ENCODE results near the gene PRIMA1.

Gene PRIMA1

DNA sequence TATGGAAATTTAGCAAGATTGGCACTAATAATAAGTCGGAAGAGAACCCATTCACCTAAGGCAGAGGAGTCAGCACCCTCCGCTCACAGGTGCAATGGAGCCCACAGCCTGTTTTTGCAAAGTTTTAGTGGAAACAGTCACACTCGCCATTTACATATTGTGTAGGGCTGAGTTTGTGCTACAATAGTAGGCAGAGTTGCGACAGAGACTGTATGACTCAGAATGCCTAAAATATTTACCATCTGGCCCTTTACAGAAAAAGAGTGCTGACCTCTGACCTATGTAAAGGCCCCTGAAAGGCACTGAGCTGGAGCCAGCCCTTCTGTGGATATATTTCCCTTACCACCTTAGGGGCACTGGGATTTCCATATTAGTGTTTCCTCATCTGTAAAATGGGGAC is 79.0 kb downstream of the PRIMA1 start:
- Histone ChIP-seq H3K9me3 (ENCODE audit: control insufficient read depth, low read length) (no peaks in the 10 kb centered on the region), H2AFZ (no peak overlapping the region), H3K27ac (no peak overlapping the region), H3K4me1 (peaks cover 6% of the 10 kb centered on the region), H3K79me2 (no peaks in the 10 kb centered on the region), H3K27me3 (ENCODE audit: control insufficient read depth, insufficient read depth, low read length) (no peaks in the 10 kb centered on the region), H3K9ac (no peak overlapping the region), H3K4me3 (ENCODE audit: low read depth, low read length) (no peak overlapping the region), H3K36me3 (ENCODE audit: control insufficient read depth, insufficient read depth, low read length) (no peaks in the 10 kb centered on the region), H3K4me2 (ENCODE audit: low read length) (no peak overlapping the region)
- TF ChIP-seq CTCF (IDR thresholded peaks at IDR 0.05), result no peak

DNA sequence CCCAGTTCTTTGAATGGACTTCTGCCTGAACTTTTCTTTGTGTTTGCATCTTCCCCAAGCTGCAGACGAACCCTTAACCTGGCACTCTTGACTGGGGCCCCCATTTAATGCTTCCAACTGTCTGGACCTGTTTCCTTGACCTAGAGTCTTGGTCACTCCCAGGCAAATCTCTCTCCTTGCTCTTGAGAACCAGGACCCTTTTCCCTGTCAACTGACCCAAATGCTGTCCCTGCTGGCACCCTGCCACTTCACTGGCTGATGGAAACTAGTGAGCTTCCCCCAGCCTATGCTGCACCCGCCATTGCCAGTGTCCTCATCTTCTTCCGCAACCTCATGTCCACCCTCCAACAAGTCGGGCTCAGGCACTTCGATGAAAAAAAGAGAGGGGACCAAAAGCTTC is 79.5 kb downstream of the PRIMA1 start:
- no peaks in the 10 kb centered on the region for H3K79me2 ChIP-seq
- H3K4me3 ChIP-seq (ENCODE audit: low read depth, low read length), result no peak overlapping the region
- H3K4me2 ChIP-seq (ENCODE audit: low read length), result no peak overlapping the region
- H3K27me3 ChIP-seq (ENCODE audit: control insufficient read depth, insufficient read depth, low read length), result no peaks in the 10 kb centered on the region
- H3K27ac ChIP-seq, result no peak overlapping the region
- no peaks in the 10 kb centered on the region for H3K9me3 ChIP-seq (ENCODE audit: control insufficient read depth, low read length)
- no peaks in the 10 kb centered on the region for H3K36me3 ChIP-seq (ENCODE audit: control insufficient read depth, insufficient read depth, low read length)
- no peak overlapping the region for H3K9ac ChIP-seq
- peaks cover 6% of the 10 kb centered on the region for H3K4me1 ChIP-seq
- no peak overlapping the region for H2AFZ ChIP-seq
- TF ChIP-seq CTCF (IDR thresholded peaks at IDR 0.05), result no peak

GRCh38 chr14:93708311-93708734 is 80.0 kb downstream of the PRIMA1 start:
- Histone ChIP-seq H3K36me3 (ENCODE audit: control insufficient read depth, insufficient read depth, low read length) (no peaks in the 10 kb centered on the region), H3K4me2 (ENCODE audit: low read length) (no peak overlapping the region), H3K27ac (no peak overlapping the region), H3K4me3 (ENCODE audit: low read depth, low read length) (no peak overlapping the region), H3K27me3 (ENCODE audit: control insufficient read depth, insufficient read depth, low read length) (no peaks in the 10 kb centered on the region), H3K9me3 (ENCODE audit: control insufficient read depth, low read length) (no peaks in the 10 kb centered on the region), H3K79me2 (no peaks in the 10 kb centered on the region), H3K4me1 (peaks cover 6% of the 10 kb centered on the region), H3K9ac (no peak overlapping the region), H2AFZ (no peak overlapping the region)
- TF ChIP-seq CTCF (IDR thresholded peaks at IDR 0.05), result no peak

GRCh38 chr14:93707475-93707874 is 80.8 kb downstream of the PRIMA1 start:
- Histone ChIP-seq H3K79me2 (no peaks in the 10 kb centered on the region), H3K36me3 (ENCODE audit: control insufficient read depth, insufficient read depth, low read length) (no peaks in the 10 kb centered on the region), H3K4me3 (ENCODE audit: low read depth, low read length) (no peak overlapping the region), H3K4me1 (peaks cover 2% of the 10 kb centered on the region), H3K9ac (no peak overlapping the region), H3K27me3 (ENCODE audit: control insufficient read depth, insufficient read depth, low read length) (no peaks in the 10 kb centered on the region), H2AFZ (no peak overlapping the region), H3K9me3 (ENCODE audit: control insufficient read depth, low read length) (no peaks in the 10 kb centered on the region), H3K4me2 (ENCODE audit: low read length) (no peak overlapping the region), H3K27ac (no peak overlapping the region)
- no peak for TF ChIP-seq CTCF (IDR thresholded peaks at IDR 0.05)

DNA sequence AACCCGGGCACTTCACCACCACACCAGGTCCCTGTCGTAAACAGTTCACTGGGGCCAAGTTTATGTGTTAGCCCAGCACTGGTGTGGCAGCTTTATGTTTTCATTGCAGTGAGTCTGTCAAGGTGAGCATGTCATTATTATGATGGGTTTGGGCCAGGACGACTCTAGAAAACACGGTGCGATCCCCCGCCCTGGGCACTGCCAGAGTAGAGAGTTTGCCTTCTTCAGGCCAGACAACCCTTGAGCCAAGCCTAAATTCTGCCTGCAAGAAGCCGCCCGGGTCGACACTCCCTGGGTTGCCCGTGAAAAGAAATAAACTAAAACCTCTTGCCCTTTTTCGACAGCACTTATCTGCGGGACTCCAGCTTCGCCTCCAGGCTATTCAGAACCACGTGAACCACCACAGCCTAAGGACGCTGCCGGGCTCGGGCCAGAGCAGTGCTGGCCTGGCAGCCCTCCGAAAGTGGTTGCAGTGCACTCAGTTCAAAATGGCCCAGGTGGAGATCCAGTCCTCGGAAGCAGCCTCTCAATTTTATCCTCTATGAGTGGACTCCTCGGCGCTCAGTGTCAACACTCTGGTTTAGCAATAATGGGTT is 81.8 kb downstream of the PRIMA1 start:
- Histone ChIP-seq H2AFZ (no peak overlapping the region), H3K4me3 (ENCODE audit: low read depth, low read length) (no peak overlapping the region), H3K9ac (no peak overlapping the region), H3K79me2 (no peaks in the 10 kb centered on the region), H3K9me3 (ENCODE audit: control insufficient read depth, low read length) (no peaks in the 10 kb centered on the region), H3K36me3 (ENCODE audit: control insufficient read depth, insufficient read depth, low read length) (no peaks in the 10 kb centered on the region), H3K4me1 (no peaks in the 10 kb centered on the region), H3K27me3 (ENCODE audit: control insufficient read depth, insufficient read depth, low read length) (no peaks in the 10 kb centered on the region), H3K4me2 (ENCODE audit: low read length) (no peak overlapping the region), H3K27ac (no peak overlapping the region)
- TF ChIP-seq CTCF (IDR thresholded peaks at IDR 0.05), result no peak
